ENCODE data around the gene MAPK8IP3.
A peak's percentile ranks its signal among the peaks of the same experiment; 100 is the strongest.

The MAPK8IP3 gene

GRCh38 chr16:1670371-1670770 is 35.6 kb upstream of the MAPK8IP3 start:
- H3K9ac ChIP-seq (ENCODE audit: low read length): no peak overlapping the region
- H3K9me3 ChIP-seq (ENCODE audit: control insufficient read depth, low read length): no peaks in the 10 kb centered on the region
- no peaks in the 10 kb centered on the region for H3K27me3 ChIP-seq (ENCODE audit: control insufficient read depth, insufficient read depth, low read length)
- H3K4me3 ChIP-seq (ENCODE audit: low read length): no peak overlapping the region
- H3K4me1 ChIP-seq (ENCODE audit: control insufficient read depth, insufficient read depth, low read length): no peaks in the 10 kb centered on the region
- peaks cover 57% of the 10 kb centered on the region for H3K36me3 ChIP-seq (ENCODE audit: control insufficient read depth, insufficient read depth, low read length)

GRCh38 chr16:1670866-1671265 is 35.1 kb upstream of the MAPK8IP3 start:
- no peak overlapping the region for H3K4me3 ChIP-seq (ENCODE audit: low read length)
- no peak overlapping the region for H3K9ac ChIP-seq (ENCODE audit: low read length)
- no peaks in the 10 kb centered on the region for H3K4me1 ChIP-seq (ENCODE audit: control insufficient read depth, insufficient read depth, low read length)
- H3K9me3 ChIP-seq (ENCODE audit: control insufficient read depth, low read length): no peaks in the 10 kb centered on the region
- no peaks in the 10 kb centered on the region for H3K27me3 ChIP-seq (ENCODE audit: control insufficient read depth, insufficient read depth, low read length)
- peaks cover 55% of the 10 kb centered on the region for H3K36me3 ChIP-seq (ENCODE audit: control insufficient read depth, insufficient read depth, low read length)

DNA sequence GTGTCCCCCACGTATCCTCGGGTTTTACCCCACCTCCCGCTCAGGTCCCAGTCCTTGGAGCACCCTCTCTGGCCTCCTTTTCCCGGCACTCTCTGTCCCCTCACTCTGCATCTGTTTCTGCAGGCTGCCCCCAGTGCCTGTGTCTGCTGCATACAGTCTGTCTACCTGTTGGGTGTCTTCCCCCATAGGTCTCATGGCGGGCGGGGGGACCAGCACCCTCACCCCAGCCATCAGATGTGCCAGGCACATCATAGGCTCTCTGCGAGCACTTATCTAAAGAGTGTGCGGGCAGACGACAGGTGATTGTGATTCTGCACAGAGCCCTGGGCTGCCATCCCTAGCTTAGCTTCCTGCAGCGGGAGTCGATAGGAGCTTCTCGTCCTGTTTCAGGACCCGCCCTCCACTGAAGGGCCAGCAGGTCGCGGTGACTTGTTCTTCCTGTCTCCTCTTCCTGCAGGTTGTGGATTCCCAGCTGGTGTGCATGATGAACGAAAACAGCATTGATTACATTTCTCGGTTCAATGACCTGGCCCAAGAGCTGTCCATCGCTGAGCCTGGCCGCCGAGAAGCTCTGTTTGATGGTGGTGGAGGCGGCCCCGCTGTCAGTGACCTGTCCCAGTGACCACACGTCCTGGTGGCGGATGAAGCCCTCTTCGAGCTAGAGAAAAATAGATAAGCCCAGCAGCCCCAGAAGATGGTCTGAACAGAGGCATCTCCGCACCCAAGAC is 32.4 kb upstream of the MAPK8IP3 start:
- H3K36me3 ChIP-seq (ENCODE audit: control insufficient read depth, insufficient read depth, low read length): peaks cover 33% of the 10 kb centered on the region

GRCh38 chr16:1674306-1674705 is 31.7 kb upstream of the MAPK8IP3 start:
- Histone ChIP-seq H3K9me3 (ENCODE audit: control insufficient read depth, low read length) (no peaks in the 10 kb centered on the region), H3K4me3 (ENCODE audit: low read length) (no peak overlapping the region), H3K36me3 (ENCODE audit: control insufficient read depth, insufficient read depth, low read length) (peaks cover 26% of the 10 kb centered on the region), H3K4me1 (ENCODE audit: control insufficient read depth, insufficient read depth, low read length) (peaks cover 7% of the 10 kb centered on the region), H3K9ac (ENCODE audit: low read length) (no peak overlapping the region), H3K27me3 (ENCODE audit: control insufficient read depth, insufficient read depth, low read length) (no peaks in the 10 kb centered on the region)

More for the DNA sequence above, 32.4 kb upstream of the MAPK8IP3 start:
- H3K9me3 ChIP-seq (ENCODE audit: control insufficient read depth, low read length): no peaks in the 10 kb centered on the region
- H3K4me1 ChIP-seq (ENCODE audit: control insufficient read depth, insufficient read depth, low read length): no peaks in the 10 kb centered on the region
- no peak overlapping the region for H3K4me3 ChIP-seq (ENCODE audit: low read length)
- no peaks in the 10 kb centered on the region for H3K27me3 ChIP-seq (ENCODE audit: control insufficient read depth, insufficient read depth, low read length)
- no peak overlapping the region for H3K9ac ChIP-seq (ENCODE audit: low read length)

DNA sequence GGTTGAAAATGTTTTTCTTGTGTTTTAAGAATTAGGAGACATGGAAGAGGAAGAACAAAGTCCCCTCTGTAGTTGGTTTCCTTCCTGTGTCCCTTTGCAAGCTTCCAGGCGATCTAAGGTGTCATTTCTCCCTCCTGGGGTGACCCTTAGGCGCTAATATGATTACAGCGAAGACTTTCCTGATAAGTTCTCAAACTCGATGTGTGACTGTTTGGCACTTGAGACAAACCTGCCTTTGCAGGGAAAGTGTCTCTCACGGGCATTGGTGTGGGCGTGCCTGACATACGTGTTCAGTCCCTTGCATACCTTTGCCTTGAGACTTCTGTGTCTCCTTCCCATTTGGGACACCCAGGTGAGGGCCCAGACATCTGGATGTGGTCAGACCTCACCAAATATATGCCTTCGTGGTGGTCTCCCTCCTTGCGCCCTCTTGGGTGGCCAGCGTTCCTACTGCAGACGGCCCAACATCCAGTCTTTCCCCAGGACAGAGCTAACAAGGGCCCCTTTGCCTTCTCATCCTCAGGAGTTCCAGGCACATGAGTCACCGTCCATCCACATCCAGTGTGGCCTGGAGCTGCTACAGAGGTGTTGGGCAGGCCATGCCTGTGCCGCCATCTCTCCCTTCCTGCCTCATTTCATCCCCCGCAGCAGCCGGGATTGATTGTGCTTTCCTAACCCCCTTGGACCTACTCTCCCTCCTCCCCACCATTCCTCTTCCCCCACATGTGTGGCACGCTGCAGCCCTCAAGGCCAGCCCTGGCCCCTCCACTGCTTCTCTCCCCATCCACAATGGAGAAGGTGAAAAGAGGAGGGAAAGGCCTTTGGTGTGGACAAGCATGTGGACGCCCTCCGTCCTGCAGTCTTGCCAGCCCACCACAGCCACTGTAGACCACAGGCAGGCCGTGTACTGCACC is 31.0 kb upstream of the MAPK8IP3 start:
- Histone ChIP-seq H3K4me3 (ENCODE audit: low read length) (no peak overlapping the region), H3K9me3 (ENCODE audit: control insufficient read depth, low read length) (no peaks in the 10 kb centered on the region), H3K4me1 (ENCODE audit: control insufficient read depth, insufficient read depth, low read length) (peaks cover 8% of the 10 kb centered on the region), H3K9ac (ENCODE audit: low read length) (no peak overlapping the region), H3K36me3 (ENCODE audit: control insufficient read depth, insufficient read depth, low read length) (peaks cover 26% of the 10 kb centered on the region), H3K27me3 (ENCODE audit: control insufficient read depth, insufficient read depth, low read length) (no peaks in the 10 kb centered on the region)

DNA sequence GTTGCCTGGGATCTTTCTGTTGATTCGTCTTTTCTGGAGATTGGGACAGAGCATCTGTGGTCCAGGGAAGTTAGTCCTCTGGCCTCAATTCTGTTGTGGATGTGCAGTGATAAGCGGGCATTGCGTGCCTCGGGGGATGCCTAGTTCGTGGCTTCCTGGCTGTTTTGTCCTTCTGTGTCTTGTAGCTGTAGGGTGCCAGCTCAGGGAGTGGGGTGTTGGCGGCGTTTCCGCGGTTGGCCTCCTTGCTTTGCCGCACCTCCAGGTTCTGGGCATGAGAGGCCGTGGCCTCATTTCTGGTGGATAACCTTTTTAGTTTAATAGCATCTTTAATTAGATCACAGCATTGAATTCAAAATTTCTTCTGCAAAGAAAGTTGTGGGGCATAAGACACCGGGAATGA is 29.3 kb upstream of the MAPK8IP3 start:
- Histone ChIP-seq H3K36me3 (ENCODE audit: control insufficient read depth, insufficient read depth, low read length) (peaks cover 18% of the 10 kb centered on the region), H3K9ac (ENCODE audit: low read length) (no peak overlapping the region), H3K27me3 (ENCODE audit: control insufficient read depth, insufficient read depth, low read length) (no peaks in the 10 kb centered on the region), H3K9me3 (ENCODE audit: control insufficient read depth, low read length) (no peaks in the 10 kb centered on the region), H3K4me1 (ENCODE audit: control insufficient read depth, insufficient read depth, low read length) (peaks cover 8% of the 10 kb centered on the region), H3K4me3 (ENCODE audit: low read length) (no peak overlapping the region)

DNA sequence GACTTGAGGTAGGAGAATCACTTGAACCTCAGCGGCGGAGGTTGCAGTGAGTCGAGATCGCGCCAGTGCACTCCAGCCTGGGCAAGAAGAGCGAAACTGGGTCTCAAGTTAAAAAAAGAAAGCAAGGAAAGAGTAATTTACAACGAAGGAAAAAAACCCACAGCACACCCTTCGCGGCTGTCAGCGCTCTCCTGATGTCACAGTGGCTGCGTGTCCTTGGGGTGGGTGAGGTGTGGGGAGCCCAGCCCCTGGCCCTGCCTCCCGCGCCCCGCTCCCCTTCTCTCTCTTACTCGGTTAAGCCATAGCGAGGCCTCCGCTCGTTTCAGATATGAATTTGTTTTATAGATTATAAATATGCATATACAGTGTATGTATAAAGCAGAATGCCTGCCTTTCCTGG is 28.7 kb upstream of the MAPK8IP3 start:
- Histone ChIP-seq H3K9me3 (ENCODE audit: control insufficient read depth, low read length) (no peaks in the 10 kb centered on the region), H3K36me3 (ENCODE audit: control insufficient read depth, insufficient read depth, low read length) (peaks cover 18% of the 10 kb centered on the region), H3K9ac (ENCODE audit: low read length) (no peak overlapping the region), H3K27me3 (ENCODE audit: control insufficient read depth, insufficient read depth, low read length) (no peaks in the 10 kb centered on the region), H3K4me1 (ENCODE audit: control insufficient read depth, insufficient read depth, low read length) (peaks cover 8% of the 10 kb centered on the region), H3K4me3 (ENCODE audit: low read length) (no peak overlapping the region)

- Histone ChIP-seq H3K9ac (ENCODE audit: low read length) (peak within 1 kb of the TSS; percentile 68), H3K27me3 (ENCODE audit: control insufficient read depth, insufficient read depth, low read length) (no peaks in the 10 kb centered on the region), H3K36me3 (ENCODE audit: control insufficient read depth, insufficient read depth, low read length) (peaks cover 18% of the 10 kb centered on the region), H3K9me3 (ENCODE audit: control insufficient read depth, low read length) (no peaks in the 10 kb centered on the region), H3K4me1 (ENCODE audit: control insufficient read depth, insufficient read depth, low read length) (peaks cover 8% of the 10 kb centered on the region), H3K4me3 (ENCODE audit: low read length) (peak within 1 kb of the TSS; percentile 87)
Observed at GRCh38 chr16:1677942-1678499, 28.0 kb upstream of the MAPK8IP3 start, which contains the start of gene JPT2. JPT2 (plus strand) TSS chr16:1678279; CDS start chr16:1678313, 34 bp downstream.

DNA sequence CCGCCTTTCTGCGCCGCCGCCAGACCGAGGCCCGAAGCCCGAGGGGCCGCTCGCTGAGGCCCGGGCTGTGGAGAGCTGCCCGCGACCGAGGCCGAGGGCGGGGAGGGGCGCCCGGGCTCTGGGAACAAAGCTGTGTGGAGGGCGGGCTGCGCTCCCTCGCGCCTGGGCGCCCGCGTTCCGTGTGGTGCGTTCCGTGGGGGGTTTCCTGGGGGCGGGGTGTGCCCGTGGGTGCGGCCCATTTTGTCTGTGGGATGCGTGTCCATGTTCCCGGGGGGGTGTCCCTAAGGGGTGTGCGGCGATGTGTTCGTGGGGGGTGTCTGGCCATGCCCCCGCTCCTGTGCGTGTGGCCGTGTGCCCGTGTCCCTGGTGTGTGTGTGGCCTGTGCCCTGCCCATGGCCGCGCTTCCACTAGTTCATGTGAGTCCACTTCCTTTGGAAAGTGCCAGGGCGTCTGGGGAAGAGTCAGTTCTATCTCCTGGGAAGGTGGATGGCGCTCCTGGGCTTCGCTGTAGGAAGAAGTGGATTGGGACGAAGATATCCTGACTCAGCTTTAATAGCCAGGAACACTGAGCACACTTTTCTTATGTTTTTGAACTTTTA is 27.4 kb upstream of the MAPK8IP3 start:
- peaks cover 8% of the 10 kb centered on the region for H3K4me1 ChIP-seq (ENCODE audit: control insufficient read depth, insufficient read depth, low read length)
- peak overlapping the region; percentile 87 for H3K4me3 ChIP-seq (ENCODE audit: low read length)
- peaks cover 15% of the 10 kb centered on the region for H3K36me3 ChIP-seq (ENCODE audit: control insufficient read depth, insufficient read depth, low read length)
- no peaks in the 10 kb centered on the region for H3K9me3 ChIP-seq (ENCODE audit: control insufficient read depth, low read length)
- H3K27me3 ChIP-seq (ENCODE audit: control insufficient read depth, insufficient read depth, low read length): no peaks in the 10 kb centered on the region
- H3K9ac ChIP-seq (ENCODE audit: low read length): peak overlapping the region; percentile 68

DNA sequence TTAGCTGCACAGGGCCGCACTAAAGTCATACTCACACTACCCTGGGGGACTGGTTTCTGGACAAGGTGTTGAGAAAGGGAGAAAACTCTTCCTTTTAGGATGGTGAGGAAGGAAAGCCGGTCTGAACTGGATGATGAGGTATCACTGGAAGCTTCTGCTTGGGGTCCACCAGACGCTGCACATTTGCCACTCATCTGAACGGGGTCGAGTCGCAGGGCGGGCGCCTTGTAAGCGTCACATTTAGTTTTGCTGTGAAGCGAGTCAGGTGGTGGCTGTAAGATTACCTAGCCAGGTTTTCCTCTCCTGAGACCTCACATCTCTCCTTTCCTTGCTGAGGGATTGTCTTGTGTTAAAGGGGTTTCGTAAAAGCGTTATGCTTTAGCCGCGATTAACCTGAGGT is 25.6 kb upstream of the MAPK8IP3 start:
- Histone ChIP-seq H3K27me3 (ENCODE audit: control insufficient read depth, insufficient read depth, low read length) (no peaks in the 10 kb centered on the region), H3K36me3 (ENCODE audit: control insufficient read depth, insufficient read depth, low read length) (no peaks in the 10 kb centered on the region), H3K9me3 (ENCODE audit: control insufficient read depth, low read length) (no peaks in the 10 kb centered on the region), H3K9ac (ENCODE audit: low read length) (peak overlapping the region; percentile 1), H3K4me3 (ENCODE audit: low read length) (no peak overlapping the region), H3K4me1 (ENCODE audit: control insufficient read depth, insufficient read depth, low read length) (peaks cover 8% of the 10 kb centered on the region)

- no peaks in the 10 kb centered on the region for H3K9me3 ChIP-seq (ENCODE audit: control insufficient read depth, low read length)
- no peaks in the 10 kb centered on the region for H3K27me3 ChIP-seq (ENCODE audit: control insufficient read depth, insufficient read depth, low read length)
- H3K36me3 ChIP-seq (ENCODE audit: control insufficient read depth, insufficient read depth, low read length): no peaks in the 10 kb centered on the region
- no peak overlapping the region for H3K4me3 ChIP-seq (ENCODE audit: low read length)
- H3K9ac ChIP-seq (ENCODE audit: low read length): no peak overlapping the region
- peaks cover 8% of the 10 kb centered on the region for H3K4me1 ChIP-seq (ENCODE audit: control insufficient read depth, insufficient read depth, low read length)
Observed at GRCh38 chr16:1681032-1681431, 25.0 kb upstream of the MAPK8IP3 start.
